H1 (cell line): ENCODE measurements around the gene TELO2. TPM values are rescaled to one million over a fixed set of nuclear protein-coding genes. Genes with fewer than 3 reads are reported as not detected.

Source experiments
- CTCF ChIA-PET: fragments of 300-600 bp; sonication (Branson Sonifier 250); formaldehyde crosslinking; loops from one replicate; lab custom pipeline; 2021; ENCODE audit not compliant: partially characterized antibody; lab: Charles Lee
- POLR2A ChIA-PET: fragments of 300-600 bp; sonication (Branson Sonifier 250); formaldehyde crosslinking; loops from one replicate; lab custom pipeline; 2021; ENCODE audit warnings: inconsistent platforms; ENCODE audit not compliant: partially characterized antibody; lab: Charles Lee
- DNase-seq, 2 experiments: peaks; one replicate each; pipeline versions ENCODE4 v3.0.0 to v3.0.0-alpha.2; 2010 to 2022; ENCODE audit warnings: low spot score in 2 of 2, low read depth in 1 of 2, mixed read lengths in 1 of 2
- FAIRE-seq: peaks from 2 replicates; lab custom pipeline; 2011; peaks lifted over from hg19 to GRCh38; lab: Jason Lieb, UNC
- H2AFZ ChIP-seq: 2 replicates; pipeline ENCODE4 v1.8.1; 2012; ENCODE audit warnings: low read length, inconsistent platforms
- H2AK5ac ChIP-seq: 2 replicates; pipeline ENCODE4 v1.6.1; 2013; ENCODE audit warnings: low read depth, low read length
- H2BK120ac ChIP-seq: replicated peaks from 2 replicates; pipeline ENCODE3; 2013; ENCODE audit warnings: low read depth, low read length, inconsistent platforms
- H2BK12ac ChIP-seq: 2 replicates; pipeline ENCODE4 v1.6.1; 2013; ENCODE audit warnings: low read depth, low read length
- H2BK15ac ChIP-seq: 2 replicates; pipeline ENCODE4 v1.6.1; 2013; ENCODE audit warnings: low read length
- H2BK20ac ChIP-seq: 2 replicates; pipeline ENCODE4 v1.6.1; 2013; ENCODE audit warnings: low read length
- H2BK5ac ChIP-seq: 2 replicates; pipeline ENCODE4 v1.6.1; 2013; ENCODE audit warnings: low read depth, low read length
- H3K14ac ChIP-seq: 2 replicates; pipeline ENCODE4 v1.6.1; 2013; ENCODE audit warnings: inconsistent platforms; ENCODE audit not compliant: insufficient read length
- H3K18ac ChIP-seq: 2 replicates; pipeline ENCODE4 v1.6.1; 2013; ENCODE audit warnings: low read length; ENCODE audit errors: extremely low read depth
- H3K23ac ChIP-seq: 2 replicates; pipeline ENCODE4 v1.6.1; 2013; ENCODE audit warnings: inconsistent platforms; ENCODE audit not compliant: insufficient read length
- H3K23me2 ChIP-seq: 2 replicates; pipeline ENCODE4 v1.6.1; 2013; ENCODE audit warnings: low read depth, low read length
- H3K27ac ChIP-seq: 2 replicates; pipeline ENCODE4 v1.6.1; 2011; ENCODE audit warnings: low read depth, low read length, inconsistent platforms
- H3K27me3 ChIP-seq, 4 experiments: replicated peaks in 1 of 4; 1 replicate in 1 of 4; 2 replicates in 3 of 4; pipeline versions ENCODE4 v1.6.1 to v1.8.1; 2011 to 2013; ENCODE audit warnings: low read length in 3 of 4, mild to moderate bottlenecking in 3 of 4, inconsistent platforms in 2 of 4, mixed read lengths in 2 of 4, moderate library complexity in 1 of 4; ENCODE audit not compliant: control insufficient read depth in 3 of 4, insufficient read depth in 3 of 4; ENCODE audit errors: extremely low read depth in 1 of 4
- H3K36me3 ChIP-seq, 4 experiments: 2 replicates each; pipeline versions ENCODE4 v1.6.1 to v1.8.1; 2011 to 2013; ENCODE audit warnings: mild to moderate bottlenecking in 4 of 4, low read length in 3 of 4, moderate library complexity in 2 of 4, control low read depth in 1 of 4, inconsistent platforms in 1 of 4; ENCODE audit not compliant: insufficient read depth in 4 of 4, control insufficient read depth in 2 of 4
- H3K4ac ChIP-seq: replicated peaks from 2 replicates; pipeline ENCODE3; 2013; ENCODE audit warnings: low read length, low read depth, mixed read lengths, inconsistent platforms; ENCODE audit not compliant: insufficient read length
- H3K4me1 ChIP-seq, 4 experiments: replicated peaks in 1 of 4; 1 replicate in 1 of 4; 2 replicates in 3 of 4; pipeline versions ENCODE4 v1.6.1 to v1.8.1; 2011 to 2013; ENCODE audit warnings: low read length in 3 of 4, inconsistent platforms in 2 of 4, mixed read lengths in 1 of 4; ENCODE audit not compliant: insufficient read depth in 4 of 4, control insufficient read depth in 3 of 4
- H3K4me2 ChIP-seq, 2 experiments: 2 replicates each; pipeline versions ENCODE4 v1.6.1 to v1.8.1; 2011 to 2013; ENCODE audit warnings: low read depth in 2 of 2, low read length in 2 of 2, control low read depth in 1 of 2, inconsistent platforms in 1 of 2, mild to moderate bottlenecking in 1 of 2; ENCODE audit not compliant: insufficient read depth in 1 of 2
- H3K4me3 ChIP-seq, 4 experiments: fragments of 200-600, 300-600 bp in 1 of 4; sonication (generic), shearing (Covaris generic), sonication (Bioruptor Twin) in 1 of 4; 2 replicates each; pipeline versions ENCODE4 v1.5.1 to v1.8.1; 2011 to 2016; ENCODE audit warnings: low read length in 4 of 4, low read depth in 3 of 4, control low read depth in 2 of 4, inconsistent platforms in 2 of 4, mild to moderate bottlenecking in 2 of 4, mixed read lengths in 1 of 4, moderate library complexity in 1 of 4; ENCODE audit not compliant: insufficient read depth in 2 of 4; ENCODE audit errors: extremely low read depth in 1 of 4
- H3K56ac ChIP-seq: replicated peaks from 2 replicates; pipeline ENCODE3; 2013; ENCODE audit warnings: low read depth, mild to moderate bottlenecking, mixed read lengths, low read length, inconsistent platforms; ENCODE audit not compliant: insufficient read length
- H3K79me1 ChIP-seq: 2 replicates; pipeline ENCODE4 v1.6.1; 2013; ENCODE audit warnings: low read depth, low read length, control low read depth
- H3K79me2 ChIP-seq, 2 experiments: 2 replicates each; pipeline versions ENCODE4 v1.6.1 to v1.8.1; 2012 to 2013; ENCODE audit warnings: low read length in 2 of 2, mild to moderate bottlenecking in 2 of 2, inconsistent platforms in 1 of 2; ENCODE audit not compliant: insufficient read depth in 2 of 2, control insufficient read depth in 1 of 2
- H3K9ac ChIP-seq, 4 experiments: replicated peaks in 1 of 4; 1 replicate in 1 of 4; 2 replicates in 3 of 4; pipeline versions ENCODE4 v1.6.1 to v1.8.1; 2011 to 2013; ENCODE audit warnings: low read depth in 3 of 4, low read length in 3 of 4, control low read depth in 2 of 4, mild to moderate bottlenecking in 2 of 4, moderate library complexity in 2 of 4, inconsistent platforms in 1 of 4; ENCODE audit errors: extremely low read depth in 1 of 4
- H3K9me3 ChIP-seq, 2 experiments: 2 replicates each; pipeline versions ENCODE4 v1.6.1 to v1.8.1; 2012 to 2013; ENCODE audit warnings: mild to moderate bottlenecking in 2 of 2, moderate library complexity in 2 of 2, control low read depth in 1 of 2, inconsistent platforms in 1 of 2, low read depth in 1 of 2, low read length in 1 of 2, mixed read lengths in 1 of 2; ENCODE audit not compliant: insufficient read depth in 2 of 2
- H4K20me1 ChIP-seq, 2 experiments: replicated peaks in 1 of 2; 2 replicates each; pipeline versions ENCODE3 to v1.8.1; 2011 to 2013; ENCODE audit warnings: inconsistent platforms in 2 of 2, low read length in 2 of 2, mild to moderate bottlenecking in 1 of 2; ENCODE audit not compliant: insufficient read depth in 2 of 2, control insufficient read depth in 1 of 2
- H4K5ac ChIP-seq: 2 replicates; pipeline ENCODE4 v1.6.1; 2013; ENCODE audit warnings: low read length, low read depth, mixed read lengths, inconsistent platforms; ENCODE audit not compliant: insufficient read length
- H4K8ac ChIP-seq: 2 replicates; pipeline ENCODE4 v1.8.0; 2013; ENCODE audit warnings: mild to moderate bottlenecking, moderate library complexity, low read length, inconsistent platforms; ENCODE audit not compliant: insufficient read depth; ENCODE audit errors: extremely low read depth
- H4K91ac ChIP-seq: replicated peaks from 2 replicates; pipeline ENCODE3; 2013; ENCODE audit warnings: low read length, mixed read lengths, inconsistent platforms; ENCODE audit not compliant: insufficient read length
- CREB1 ChIP-seq: IDR thresholded peaks from 2 replicates; pipeline ENCODE4 v1.6.1; 2012; ENCODE audit warnings: inconsistent platforms
- EP300 ChIP-seq, 2 experiments: IDR thresholded peaks; 1 replicate in 1 of 2; 2 replicates in 1 of 2; pipeline ENCODE4 v1.6.1; 2011 to 2012; ENCODE audit warnings: low read depth in 2 of 2, low read length in 2 of 2, mild to moderate bottlenecking in 2 of 2, borderline replicate concordance in 1 of 2, inconsistent platforms in 1 of 2, moderate library complexity in 1 of 2
- RXRA ChIP-seq: IDR thresholded peaks from 2 replicates; pipeline ENCODE4 v1.6.1; 2011; ENCODE audit warnings: low read depth, mild to moderate bottlenecking, low read length, moderate library complexity; ENCODE audit not compliant: insufficient read depth
- SAP30 ChIP-seq: fragments of 300-600 bp; sonication (generic); IDR thresholded peaks from 2 replicates; pipeline ENCODE4 v1.7.1; 2012; ENCODE audit warnings: low read length, moderate library complexity, mild to moderate bottlenecking, inconsistent platforms; ENCODE audit not compliant: insufficient read depth, insufficient replicate concordance
- SRF ChIP-seq: IDR thresholded peaks from 2 replicates; pipeline ENCODE4 v1.6.1; 2011; ENCODE audit warnings: mild to moderate bottlenecking, low read depth, low read length, moderate library complexity
- TEAD4 ChIP-seq: IDR thresholded peaks from 2 replicates; pipeline ENCODE4 v1.6.1; 2012; ENCODE audit warnings: low read depth, low read length, inconsistent platforms, mixed read lengths
- WGBS, 2 experiments: shearing (Covaris generic) in 1 of 2; methylation state at CpG; one replicate each; pipeline versions ENCODE4 v1.1.6 to v1.1.7; 2013 to 2015; ENCODE audit warnings: low lambda C conversion rate in 2 of 2, mixed read lengths in 2 of 2, inconsistent platforms in 1 of 2, low coverage in 1 of 2, missing lambda C conversion rate in 1 of 2; ENCODE audit not compliant: insufficient replicate concordance in 2 of 2, insufficient coverage in 1 of 2, insufficient read length in 1 of 2; ENCODE audit errors: extremely low coverage in 1 of 2, missing lambda C conversion rate in 1 of 2; 5-methylcytosine and 5-hydroxymethylcytosine counted together
- polyA plus RNA-seq, 7 experiments: library from polyadenylated mRNA; depleted of rRNA in 3 of 7; stranded (reverse) in 5 of 7; unstranded in 2 of 7; fragments of >200 nt in 5 of 7; fragments of 200-250 nt in 2 of 7; gene quantifications; 1 replicate in 5 of 7; 2 replicates in 1 of 7; 4 replicates in 1 of 7; pipeline versions ENCODE4 v1.2.1 to v1.2.3, GENCODE V29; 2011 to 2013; ENCODE audit warnings: missing spikeins in 2 of 7, mixed read lengths in 2 of 7
- total RNA-seq: library from RNA; stranded (reverse); fragmentation: NEBNext Ultra II Directional; extraction: Animal tissue kit (Norgen Biotek cat#: 25700); gene quantifications from 2 replicates; pipeline ENCODE4 v1.2.1, GENCODE V29; 2021
- TF ChIP-seq, protein P1 (sequence below), 3 experiments: IDR thresholded peaks; 1 replicate in 2 of 3; 2 replicates in 1 of 3; pipeline versions ENCODE4 v1.5.1 to v1.6.1; 2011; ENCODE audit warnings: low read length in 3 of 3, mild to moderate bottlenecking in 3 of 3, inconsistent platforms in 2 of 3, low read depth in 1 of 3, moderate library complexity in 1 of 3; ENCODE audit not compliant: insufficient read depth in 1 of 3; ENCODE audit errors: control extremely low read depth in 1 of 3

The TELO2 gene
- total and polyA plus RNA-seq, 2 of the 8 experiments (the other 6 are each of a cell fraction or from before 2014, with no cell fraction given): 39.3 to 64.8 TPM

DNA sequence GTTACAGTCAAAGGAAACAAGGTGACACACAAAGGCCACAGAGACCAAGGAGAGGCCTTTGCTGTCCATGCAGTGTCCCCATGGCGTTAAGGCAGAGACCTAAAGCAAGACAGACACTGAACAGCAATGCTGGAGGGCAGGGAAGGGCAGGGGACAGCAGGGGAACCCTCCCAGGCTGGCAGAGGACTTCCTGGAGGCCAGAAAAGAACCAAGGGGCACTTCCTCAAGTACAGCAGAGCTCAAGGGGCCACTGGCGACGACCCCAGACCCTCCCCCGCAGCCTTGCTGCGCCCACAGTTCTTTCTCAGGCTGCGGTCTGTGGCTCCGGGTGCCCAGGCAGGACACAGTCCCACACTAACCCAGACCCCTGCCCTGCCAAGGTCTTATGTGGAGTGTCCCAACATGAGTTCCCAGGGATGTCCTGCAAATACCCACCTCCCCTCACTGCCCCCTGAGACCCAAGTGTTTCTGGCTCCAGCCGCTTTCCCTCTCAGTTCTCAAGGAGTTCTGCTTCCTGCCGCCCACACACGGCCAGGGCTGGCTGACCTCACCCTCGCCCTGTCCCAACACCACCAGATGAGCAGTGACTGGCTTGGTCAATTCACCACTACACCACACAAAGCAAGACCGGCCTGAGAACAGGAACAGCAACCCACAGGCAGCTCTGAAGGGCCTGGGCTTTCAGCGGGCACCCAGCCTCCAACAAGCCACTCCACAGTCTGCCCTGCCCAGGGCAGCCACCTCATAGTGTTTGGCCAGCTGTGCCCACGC is 22.5 kb upstream of the TELO2 start:
- no peak overlapping the region for H3K9ac ChIP-seq
- H3K9me3 ChIP-seq: no peaks in the 10 kb centered on the region
- H3K23me2 ChIP-seq: peaks cover 8% of the 10 kb centered on the region
- H2BK20ac ChIP-seq: no peak overlapping the region
- peaks cover 0 to 3% (median 0%) of the 10 kb centered on the region in 4 experiments; a peak in 1 of 7 replicates for H3K27me3 ChIP-seq
- no peak overlapping the region for H2BK5ac ChIP-seq
- no peak overlapping the region for H3K4me3 ChIP-seq
- H4K8ac ChIP-seq: peak overlapping the region; percentile 66; the same call in 1 of the 2 replicates
- WGBS, 2 experiments: 91% methylated on average over 14 of the region's 14 CpGs; no CpG with 5 or more reads in 1 of the 2 experiments
- H2BK15ac ChIP-seq: no peak overlapping the region
- H3K18ac ChIP-seq: no peak overlapping the region
- H2AFZ ChIP-seq: no peak overlapping the region
- H4K91ac ChIP-seq: no peak overlapping the region
- no peak overlapping the region for H4K5ac ChIP-seq
- peaks cover 37% of the 10 kb centered on the region for H3K79me1 ChIP-seq
- FAIRE-seq (no peak), DNase-seq (peak in 1 of 2 experiments; percentile 40)
- POLR2A ChIA-PET: interaction anchor here (0.6 to 1.6 kb wide), 6 partner anchors 8 to 143 kb away, joined by 3 to 6 read pairs (median 3); no protein-coding TSS in a partner anchor
- H3K79me2 ChIP-seq: peaks cover 4 to 76% of the 10 kb centered on the region in 2 experiments
- H2AK5ac ChIP-seq: 0 out of 2 replicates have a peak overlapping the region, but pooled peaks have one; percentile 65
- no peak overlapping the region for H3K23ac ChIP-seq
- no peak overlapping the region for H3K14ac ChIP-seq
- H3K27ac ChIP-seq: no peak overlapping the region; the same call in 1 of the 2 replicates
- no peak overlapping the region for H3K4ac ChIP-seq
- H3K4me2 ChIP-seq: no peak overlapping the region
- H2BK12ac ChIP-seq: 0 out of 2 replicates have a peak overlapping the region, but pooled peaks have one; percentile 27
- H3K4me1 ChIP-seq: peaks cover 0 to 7% (median under 1%) of the 10 kb centered on the region in 4 experiments; a peak in 3 of 7 replicates
- H3K56ac ChIP-seq: no peak overlapping the region
- peaks cover 10 to 13% of the 10 kb centered on the region in 2 experiments for H4K20me1 ChIP-seq
- no peaks in the 10 kb centered on the region for H3K36me3 ChIP-seq
- CTCF ChIA-PET: interaction anchor here (0.6 to 1.7 kb wide), 6 partner anchors 11 to 281 kb away, joined by 3 to 6 read pairs (median 3); no protein-coding TSS in a partner anchor
- no peak overlapping the region for H2BK120ac ChIP-seq
- TF ChIP-seq TEAD4 (no peak), SRF (no peak), CREB1 (no peak), EP300 (IDR thresholded peaks at IDR 0.05; ENCODE audit: borderline replicate concordance in 1 of 2, low read depth in 2 of 2, low read length in 2 of 2) (no peak), RXRA (no peak), SAP30 (no peak)
- TF ChIP-seq, protein P1, sequence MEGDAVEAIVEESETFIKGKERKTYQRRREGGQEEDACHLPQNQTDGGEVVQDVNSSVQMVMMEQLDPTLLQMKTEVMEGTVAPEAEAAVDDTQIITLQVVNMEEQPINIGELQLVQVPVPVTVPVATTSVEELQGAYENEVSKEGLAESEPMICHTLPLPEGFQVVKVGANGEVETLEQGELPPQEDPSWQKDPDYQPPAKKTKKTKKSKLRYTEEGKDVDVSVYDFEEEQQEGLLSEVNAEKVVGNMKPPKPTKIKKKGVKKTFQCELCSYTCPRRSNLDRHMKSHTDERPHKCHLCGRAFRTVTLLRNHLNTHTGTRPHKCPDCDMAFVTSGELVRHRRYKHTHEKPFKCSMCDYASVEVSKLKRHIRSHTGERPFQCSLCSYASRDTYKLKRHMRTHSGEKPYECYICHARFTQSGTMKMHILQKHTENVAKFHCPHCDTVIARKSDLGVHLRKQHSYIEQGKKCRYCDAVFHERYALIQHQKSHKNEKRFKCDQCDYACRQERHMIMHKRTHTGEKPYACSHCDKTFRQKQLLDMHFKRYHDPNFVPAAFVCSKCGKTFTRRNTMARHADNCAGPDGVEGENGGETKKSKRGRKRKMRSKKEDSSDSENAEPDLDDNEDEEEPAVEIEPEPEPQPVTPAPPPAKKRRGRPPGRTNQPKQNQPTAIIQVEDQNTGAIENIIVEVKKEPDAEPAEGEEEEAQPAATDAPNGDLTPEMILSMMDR (IDR thresholded peaks at IDR 0.05; ENCODE audit: control extremely low read depth in 1 of 3, insufficient read depth in 1 of 3, low read depth in 1 of 3, low read length in 3 of 3): no peak
